GM12874 (cell line): ENCODE measurements around the gene APOO.
A peak's percentile ranks its signal among the peaks of the same experiment; 100 is the strongest.

Experiments
- CTCF ChIP-seq: IDR thresholded peaks from 2 replicates; pipeline ENCODE4 v1.5.1; 2011; ENCODE audit warnings: low read depth, mild to moderate bottlenecking, control low read depth, low read length, moderate library complexity; ENCODE audit not compliant: insufficient read depth

The APOO gene

GRCh38 chrX:23902419-23902818 is 5.3 kb downstream of the APOO start:
- peak; percentile 15; the same call in 1 of the 2 replicates for TF ChIP-seq CTCF

GRCh38 chrX:23901805-23902204 is 5.9 kb downstream of the APOO start:
- peak; percentile 39; the same call in 1 of the 2 replicates for TF ChIP-seq CTCF

GRCh38 chrX:23901060-23901459 is 6.7 kb downstream of the APOO start:
- TF ChIP-seq CTCF, result no peak

- TF ChIP-seq CTCF, result no peak
Measured at GRCh38 chrX:23900220-23900797, 7.4 kb downstream of the APOO start.

- no peak for TF ChIP-seq CTCF
Measured at GRCh38 chrX:23898412-23898959, 9.3 kb downstream of the APOO start.

- no peak for TF ChIP-seq CTCF
Measured at GRCh38 chrX:23896981-23897380, 10.8 kb downstream of the APOO start.

- no peak for TF ChIP-seq CTCF
Measured at GRCh38 chrX:23890933-23891332, 16.8 kb downstream of the APOO start.
